Trophoblast cell (in vitro differentiated cells and primary cell): ENCODE results near the gene GAB2.
A peak's percentile ranks its signal among the peaks of the same experiment; 100 is the strongest.

Experiments
- DNase-seq, 2 donors: peaks; one replicate each; pipeline ENCODE4 v3.0.0-alpha.2; 2016
- H2AFZ ChIP-seq: 2 replicates; pipeline ENCODE4 v1.6.1; 2013; ENCODE audit warnings: low read length, moderate library complexity, mild to moderate bottlenecking; ENCODE audit not compliant: insufficient read depth, poor library complexity
- H2AK5ac ChIP-seq: 2 replicates; pipeline ENCODE4 v1.6.1; 2013; ENCODE audit warnings: mild to moderate bottlenecking, low read length
- H2BK120ac ChIP-seq: 2 replicates; pipeline ENCODE4 v1.6.1; 2013; ENCODE audit warnings: low read length, mild to moderate bottlenecking, moderate library complexity; ENCODE audit not compliant: insufficient read depth, poor library complexity
- H2BK12ac ChIP-seq: 2 replicates; pipeline ENCODE4 v1.6.1; 2013; ENCODE audit warnings: mild to moderate bottlenecking, low read length, moderate library complexity
- H2BK5ac ChIP-seq: 2 replicates; pipeline ENCODE4 v1.6.1; 2013; ENCODE audit warnings: low read length, low read depth, moderate library complexity, mild to moderate bottlenecking; ENCODE audit not compliant: poor library complexity
- H3K14ac ChIP-seq: 2 replicates; pipeline ENCODE4 v1.6.1; 2013; ENCODE audit warnings: mild to moderate bottlenecking, low read length
- H3K18ac ChIP-seq: 2 replicates; pipeline ENCODE4 v1.6.1; 2013; ENCODE audit warnings: mild to moderate bottlenecking, low read length
- H3K23ac ChIP-seq: 2 replicates; pipeline ENCODE4 v1.6.1; 2013; ENCODE audit warnings: low read length
- H3K27ac ChIP-seq: 2 replicates; pipeline ENCODE4 v1.5.1; 2013; ENCODE audit warnings: low read depth, mild to moderate bottlenecking, inconsistent platforms, low read length, moderate library complexity
- H3K27me3 ChIP-seq: 2 replicates; pipeline ENCODE4 v1.6.1; 2013; ENCODE audit warnings: inconsistent platforms, mild to moderate bottlenecking, low read length, moderate library complexity; ENCODE audit not compliant: insufficient read depth
- H3K36me3 ChIP-seq, 2 experiments: 1 replicate in 1 of 2; 2 replicates in 1 of 2; pipeline ENCODE4 v1.6.1; 2013; ENCODE audit warnings: low read length in 2 of 2, mild to moderate bottlenecking in 2 of 2, moderate library complexity in 1 of 2; ENCODE audit not compliant: insufficient read depth in 2 of 2, control insufficient read depth in 1 of 2
- H3K4ac ChIP-seq: 2 replicates; pipeline ENCODE4 v1.6.1; 2013; ENCODE audit warnings: low read depth, mild to moderate bottlenecking, low read length, moderate library complexity
- H3K4me1 ChIP-seq, 2 experiments: 1 replicate in 1 of 2; 2 replicates in 1 of 2; pipeline ENCODE4 v1.6.1; 2013; ENCODE audit warnings: low read length in 2 of 2, mild to moderate bottlenecking in 2 of 2, moderate library complexity in 1 of 2; ENCODE audit not compliant: insufficient read depth in 2 of 2, control insufficient read depth in 1 of 2
- H3K4me2 ChIP-seq: 2 replicates; pipeline ENCODE4 v1.6.1; 2013; ENCODE audit warnings: inconsistent platforms, mild to moderate bottlenecking, low read length, moderate library complexity
- H3K4me3 ChIP-seq: 2 replicates; pipeline ENCODE4 v1.5.1; 2013; ENCODE audit warnings: mild to moderate bottlenecking, low read depth, low read length, inconsistent platforms
- H3K79me1 ChIP-seq: one replicate; pipeline ENCODE4 v1.6.1; 2013; ENCODE audit warnings: low read length
- H3K79me2 ChIP-seq: 2 replicates; pipeline ENCODE4 v1.6.1; 2013; ENCODE audit warnings: low read length, mild to moderate bottlenecking; ENCODE audit not compliant: control insufficient read depth, insufficient read depth, poor library complexity
- H3K9ac ChIP-seq: 2 replicates; pipeline ENCODE4 v1.6.1; 2013; ENCODE audit warnings: mild to moderate bottlenecking, low read length
- H3K9me3 ChIP-seq: 2 replicates; pipeline ENCODE4 v1.6.1; 2013; ENCODE audit warnings: low read depth, mild to moderate bottlenecking, control low read depth, inconsistent platforms, low read length; ENCODE audit not compliant: insufficient read depth
- H4K12ac ChIP-seq: 2 replicates; pipeline ENCODE4 v1.6.1; 2013; ENCODE audit warnings: low read depth, mild to moderate bottlenecking, low read length, moderate library complexity
- H4K8ac ChIP-seq: 2 replicates; pipeline ENCODE4 v1.6.1; 2013; ENCODE audit warnings: low read depth, mild to moderate bottlenecking, low read length, moderate library complexity
- H4K91ac ChIP-seq: one replicate; pipeline ENCODE4 v1.6.1; 2013; ENCODE audit warnings: low read depth, mild to moderate bottlenecking, low read length, moderate library complexity
- WGBS: extraction: QIAGEN DNeasy Blood & Tissue Kit; methylation state at CpG from one replicate; pipeline ENCODE4 v1.1.7; 2013; ENCODE audit warnings: missing lambda C conversion rate; ENCODE audit not compliant: insufficient read length, insufficient coverage; ENCODE audit errors: extremely low coverage; 5-methylcytosine and 5-hydroxymethylcytosine counted together

Gene GAB2

GRCh38 chr11:78194490-78194889 lies 223.1 kb downstream of the GAB2 start:
- peaks cover 8% of the 10 kb centered on the region for H3K79me2 ChIP-seq
- no CpG with 5 or more reads among the region's 3 CpGs for WGBS
- H2AK5ac ChIP-seq = no peak overlapping the region
- H2BK5ac ChIP-seq = no peak overlapping the region
- no peak overlapping the region for H3K9ac ChIP-seq
- H4K8ac ChIP-seq = no peak overlapping the region
- peaks cover 2% of the 10 kb centered on the region for H3K9me3 ChIP-seq
- no peak for DNase-seq
- no peak overlapping the region for H4K91ac ChIP-seq
- no peak overlapping the region for H3K4me2 ChIP-seq
- H3K4ac ChIP-seq = peak overlapping the region; percentile 29
- no peak overlapping the region for H3K14ac ChIP-seq
- no peak overlapping the region for H2BK120ac ChIP-seq
- H4K12ac ChIP-seq = no peak overlapping the region
- H3K18ac ChIP-seq = no peak overlapping the region
- no peak overlapping the region for H2AFZ ChIP-seq
- H3K36me3 ChIP-seq = peaks cover 44 to 47% of the 10 kb centered on the region in 2 experiments
- H3K23ac ChIP-seq = no peak overlapping the region
- H3K79me1 ChIP-seq = peaks cover under 1% of the 10 kb centered on the region
- no peak overlapping the region for H2BK12ac ChIP-seq
- no peaks in the 10 kb centered on the region for H3K27me3 ChIP-seq
- no peak overlapping the region for H3K4me3 ChIP-seq
- H3K27ac ChIP-seq = no peak overlapping the region
- H3K4me1 ChIP-seq = peaks cover 24 to 31% of the 10 kb centered on the region in 2 experiments

GRCh38 chr11:78193806-78194205 lies 223.8 kb downstream of the GAB2 start:
- Histone ChIP-seq H3K4ac (no peak overlapping the region), H3K14ac (no peak overlapping the region), H3K4me3 (no peak overlapping the region), H3K27me3 (no peaks in the 10 kb centered on the region), H3K4me1 (peaks cover 28 to 35% of the 10 kb centered on the region in 2 experiments), H3K79me2 (peaks cover 15% of the 10 kb centered on the region), H4K8ac (no peak overlapping the region), H3K18ac (no peak overlapping the region), H3K36me3 (peaks cover 38 to 41% of the 10 kb centered on the region in 2 experiments), H2BK12ac (no peak overlapping the region), H3K79me1 (peaks cover 7% of the 10 kb centered on the region), H3K4me2 (no peak overlapping the region), H3K27ac (no peak overlapping the region), H2AFZ (no peak overlapping the region), H2BK5ac (no peak overlapping the region), H2AK5ac (no peak overlapping the region), H4K91ac (no peak overlapping the region), H3K9ac (no peak overlapping the region), H2BK120ac (no peak overlapping the region), H4K12ac (no peak overlapping the region), H3K9me3 (peaks cover 2% of the 10 kb centered on the region), H3K23ac (no peak overlapping the region)
- DNase-seq = no peak
- no CpG with 5 or more reads among the region's 8 CpGs for WGBS

GRCh38 chr11:78192911-78193351 lies 224.7 kb downstream of the GAB2 start:
- no peak overlapping the region for H3K14ac ChIP-seq
- H4K91ac ChIP-seq = no peak overlapping the region

GRCh38 chr11:78192223-78192719 lies 225.3 kb downstream of the GAB2 start:
- H4K91ac ChIP-seq = no peak overlapping the region

More at GRCh38 chr11:78192911-78193351, 224.7 kb downstream of the GAB2 start:
- no peak overlapping the region for H2BK120ac ChIP-seq
- H4K8ac ChIP-seq = no peak overlapping the region
- H2AK5ac ChIP-seq = no peak overlapping the region
- H3K4me2 ChIP-seq = no peak overlapping the region
- H2AFZ ChIP-seq = no peak overlapping the region
- no peak overlapping the region for H3K4me3 ChIP-seq
- no CpG with 5 or more reads among the region's 4 CpGs for WGBS
- H3K18ac ChIP-seq = peak overlapping the region; percentile 46
- no peak overlapping the region for H4K12ac ChIP-seq
- DNase-seq = no peak
- no peak overlapping the region for H3K23ac ChIP-seq
- peaks cover 30 to 33% of the 10 kb centered on the region in 2 experiments for H3K36me3 ChIP-seq
- H2BK5ac ChIP-seq = no peak overlapping the region
- H3K4ac ChIP-seq = no peak overlapping the region
- no peak overlapping the region for H2BK12ac ChIP-seq
- H3K79me1 ChIP-seq = peaks cover 12% of the 10 kb centered on the region
- peaks cover 2% of the 10 kb centered on the region for H3K9me3 ChIP-seq
- peaks cover 28 to 35% of the 10 kb centered on the region in 2 experiments for H3K4me1 ChIP-seq
- H3K79me2 ChIP-seq = peaks cover 18% of the 10 kb centered on the region
- no peak overlapping the region for H3K27ac ChIP-seq
- no peak overlapping the region for H3K9ac ChIP-seq
- no peaks in the 10 kb centered on the region for H3K27me3 ChIP-seq

More at GRCh38 chr11:78192223-78192719, 225.3 kb downstream of the GAB2 start:
- Histone ChIP-seq H2BK12ac (no peak overlapping the region), H3K4me2 (no peak overlapping the region), H2BK120ac (no peak overlapping the region), H3K9me3 (no peaks in the 10 kb centered on the region), H3K36me3 (peaks cover 23 to 28% of the 10 kb centered on the region in 2 experiments), H2AFZ (no peak overlapping the region), H2AK5ac (no peak overlapping the region), H3K27me3 (no peaks in the 10 kb centered on the region), H3K14ac (no peak overlapping the region), H3K18ac (peak overlapping the region; percentile 43), H4K12ac (no peak overlapping the region), H3K4ac (peak overlapping the region; percentile 1), H3K9ac (no peak overlapping the region), H3K4me3 (no peak overlapping the region), H3K27ac (no peak overlapping the region), H3K23ac (no peak overlapping the region), H3K4me1 (peaks cover 32 to 40% of the 10 kb centered on the region in 2 experiments), H3K79me1 (peaks cover 17% of the 10 kb centered on the region), H3K79me2 (peaks cover 22% of the 10 kb centered on the region), H2BK5ac (no peak overlapping the region), H4K8ac (no peak overlapping the region)
- WGBS = no CpG with 5 or more reads among the region's 6 CpGs
- DNase-seq = no peak
